H9 (cell line): ENCODE measurements around the gene SLCO4A1. TPM values are rescaled to one million over a fixed set of nuclear protein-coding genes. Genes with fewer than 3 reads are reported as not detected.

Experiments
- DNase-seq: peaks from one replicate; pipeline ENCODE4 v3.0.0-alpha.2; 2017
- H2AFZ ChIP-seq: one replicate; pipeline ENCODE4 v1.6.1; 2013; ENCODE audit warnings: mild to moderate bottlenecking, low read length, control low read depth, moderate library complexity
- H2AK5ac ChIP-seq: 2 replicates; pipeline ENCODE4 v1.6.1; 2013; ENCODE audit warnings: low read length, control low read depth, mixed read lengths; ENCODE audit not compliant: insufficient read length
- H2BK120ac ChIP-seq: one replicate; pipeline ENCODE4 v1.6.1; 2013; ENCODE audit warnings: low read depth, mild to moderate bottlenecking, low read length, control low read depth, inconsistent platforms; ENCODE audit not compliant: poor library complexity, severe bottlenecking
- H2BK12ac ChIP-seq: 2 replicates; pipeline ENCODE4 v1.6.1; 2013; ENCODE audit warnings: low read length, control low read depth, mixed read lengths, low read depth; ENCODE audit not compliant: insufficient read length
- H2BK15ac ChIP-seq: 2 replicates; pipeline ENCODE4 v1.6.1; 2013; ENCODE audit warnings: low read depth, low read length, control low read depth
- H2BK20ac ChIP-seq: one replicate; pipeline ENCODE4 v1.6.1; 2013; ENCODE audit warnings: low read depth, mild to moderate bottlenecking, low read length, control low read depth, inconsistent platforms; ENCODE audit not compliant: poor library complexity, severe bottlenecking
- H2BK5ac ChIP-seq: 2 replicates; pipeline ENCODE4 v1.6.1; 2013; ENCODE audit warnings: low read length, control low read depth, mixed read lengths; ENCODE audit not compliant: insufficient read length
- H3K14ac ChIP-seq: 2 replicates; pipeline ENCODE4 v1.6.1; 2013; ENCODE audit warnings: low read length, control low read depth; ENCODE audit not compliant: insufficient read depth
- H3K18ac ChIP-seq: 2 replicates; pipeline ENCODE4 v1.6.1; 2013; ENCODE audit warnings: low read depth, mild to moderate bottlenecking, mixed read lengths, low read length, control low read depth; ENCODE audit not compliant: insufficient read length
- H3K23ac ChIP-seq: 2 replicates; pipeline ENCODE4 v1.6.1; 2013; ENCODE audit warnings: low read length, control low read depth, mixed read lengths, low read depth; ENCODE audit not compliant: insufficient read length
- H3K23me2 ChIP-seq: 2 replicates; pipeline ENCODE4 v1.6.1; 2013; ENCODE audit warnings: low read depth, mild to moderate bottlenecking, mixed read lengths, low read length, control low read depth; ENCODE audit not compliant: insufficient read length, poor library complexity, severe bottlenecking
- H3K27ac ChIP-seq: 2 replicates; pipeline ENCODE4 v1.5.1; 2013; ENCODE audit warnings: low read length, control low read depth, mixed read lengths, low read depth; ENCODE audit not compliant: insufficient read length
- H3K27me3 ChIP-seq: 2 replicates; pipeline ENCODE4 v1.6.1; 2013; ENCODE audit warnings: low read length, control low read depth, inconsistent platforms; ENCODE audit not compliant: insufficient read depth
- H3K4ac ChIP-seq: 2 replicates; pipeline ENCODE4 v1.6.1; 2013; ENCODE audit warnings: low read depth, mild to moderate bottlenecking, control low read depth, inconsistent platforms, low read length, moderate library complexity
- H3K4me1 ChIP-seq: 2 replicates; pipeline ENCODE4 v1.6.1; 2013; ENCODE audit warnings: low read length, control low read depth, inconsistent platforms; ENCODE audit not compliant: insufficient read depth
- H3K4me2 ChIP-seq: 2 replicates; pipeline ENCODE4 v1.6.1; 2013; ENCODE audit warnings: low read length, control low read depth, mixed read lengths; ENCODE audit not compliant: insufficient read length, insufficient read depth
- H3K56ac ChIP-seq: 2 replicates; pipeline ENCODE4 v1.6.1; 2013; ENCODE audit warnings: low read depth, mild to moderate bottlenecking, mixed read lengths, low read length, control low read depth; ENCODE audit not compliant: insufficient read length
- H3K79me1 ChIP-seq: 2 replicates; pipeline ENCODE4 v1.6.1; 2013; ENCODE audit warnings: low read depth, mild to moderate bottlenecking, moderate library complexity, low read length, control low read depth, inconsistent platforms; ENCODE audit not compliant: insufficient read depth, poor library complexity, severe bottlenecking
- H3K79me2 ChIP-seq: 2 replicates; pipeline ENCODE4 v1.6.1; 2013; ENCODE audit warnings: low read length, control low read depth, inconsistent platforms; ENCODE audit not compliant: insufficient read depth
- H3K9ac ChIP-seq: 2 replicates; pipeline ENCODE4 v1.6.1; 2013; ENCODE audit warnings: low read length, control low read depth, mixed read lengths; ENCODE audit not compliant: insufficient read length; ENCODE audit errors: extremely low read depth
- H3K9me3 ChIP-seq: one replicate; pipeline ENCODE4 v1.6.1; 2013; ENCODE audit warnings: low read depth, low read length, inconsistent platforms; ENCODE audit not compliant: control insufficient read depth
- H3T11ph ChIP-seq: one replicate; pipeline ENCODE4 v1.6.1; 2013; ENCODE audit warnings: mild to moderate bottlenecking, low read length, control low read depth, inconsistent platforms
- H4K20me1 ChIP-seq: one replicate; pipeline ENCODE4 v1.6.1; 2013; ENCODE audit not compliant: control insufficient read depth, insufficient read length, insufficient read depth
- H4K5ac ChIP-seq: 2 replicates; pipeline ENCODE4 v1.6.1; 2013; ENCODE audit warnings: low read depth, mild to moderate bottlenecking, mixed read lengths, low read length, control low read depth; ENCODE audit not compliant: insufficient read length
- H4K8ac ChIP-seq: replicated peaks from 2 replicates; pipeline ENCODE4 v1.6.1; 2013; ENCODE audit warnings: low read length, control low read depth, mixed read lengths, low read depth; ENCODE audit not compliant: insufficient read length
- H4K91ac ChIP-seq: 2 replicates; pipeline ENCODE4 v1.6.1; 2013; ENCODE audit warnings: low read depth, mild to moderate bottlenecking, moderate library complexity, mixed read lengths, low read length, control low read depth; ENCODE audit not compliant: insufficient read length
- H3K27ac Mint-ChIP-seq, 3 experiments: 2 replicates in 2 of 3; 3 replicates in 1 of 3; pipeline ENCODE4 v1.8.0; 2020 to 2021; ENCODE audit warnings: mixed read lengths in 3 of 3, mild to moderate bottlenecking in 1 of 3, moderate library complexity in 1 of 3
- H3K27me3 Mint-ChIP-seq: 2 replicates; pipeline ENCODE4 v1.8.0; 2021; ENCODE audit warnings: low read depth, mild to moderate bottlenecking, moderate library complexity, mixed read lengths
- H3K36me3 Mint-ChIP-seq, 3 experiments: 2 replicates in 2 of 3; 3 replicates in 1 of 3; pipeline ENCODE4 v1.8.0; 2020 to 2021; ENCODE audit warnings: low read depth in 3 of 3, mixed read lengths in 3 of 3; ENCODE audit not compliant: insufficient read depth in 1 of 3
- H3K4me1 Mint-ChIP-seq, 2 experiments: 2 replicates each; pipeline ENCODE4 v1.8.0; 2020; ENCODE audit warnings: mixed read lengths in 2 of 2
- H3K4me3 Mint-ChIP-seq, 2 experiments: 2 replicates in 1 of 2; 3 replicates in 1 of 2; pipeline ENCODE4 v1.8.0; 2020 to 2021; ENCODE audit warnings: mild to moderate bottlenecking in 2 of 2, mixed read lengths in 2 of 2, moderate library complexity in 1 of 2
- H3K9me3 Mint-ChIP-seq, 2 experiments: 2 replicates in 1 of 2; 3 replicates in 1 of 2; pipeline ENCODE4 v1.8.0; 2020; ENCODE audit warnings: mild to moderate bottlenecking in 2 of 2, mixed read lengths in 2 of 2, moderate library complexity in 1 of 2
- CTCF ChIP-seq: fragments of 200-600 bp; sonication (generic); conservative IDR thresholded peaks from 3 replicates; pipeline ENCODE4 v1.8.0; 2021; ENCODE audit warnings: antibody characterized with exemption, mild to moderate bottlenecking
- WGBS: extraction: QIAGEN DNeasy Blood & Tissue Kit; methylation state at CpG from one replicate; pipeline ENCODE4 v1.1.7; 2013; ENCODE audit warnings: missing lambda C conversion rate, low lambda C conversion rate, mixed read lengths; ENCODE audit not compliant: insufficient read length; ENCODE audit errors: extremely low coverage; 5-methylcytosine and 5-hydroxymethylcytosine counted together
- total RNA-seq: library from RNA; stranded (reverse); gene quantifications from 2 replicates; pipeline ENCODE4 v1.2.1, GENCODE V29; 2021

SLCO4A1 gene
- total RNA-seq, 1 experiment from 2014 or later = 9.4 TPM

GRCh38 chr20:62668441-62669027 lies 26.2 kb downstream of the SLCO4A1 start:
- H3K4me1 ChIP-seq = no peaks in the 10 kb centered on the region
- H3K4me1 Mint-ChIP-seq = peaks cover 2 to 3% of the 10 kb centered on the region in 2 experiments
- no peak overlapping the region for H2BK12ac ChIP-seq
- no CpG with 5 or more reads among the region's 13 CpGs for WGBS
- H3K9me3 Mint-ChIP-seq = no peaks in the 10 kb centered on the region
- no peak overlapping the region for H4K91ac ChIP-seq
- H3K23ac ChIP-seq = no peak overlapping the region
- H3K56ac ChIP-seq = no peak overlapping the region
- H3K27ac ChIP-seq = no peak overlapping the region
- no peak overlapping the region for H3K27ac Mint-ChIP-seq
- H3T11ph ChIP-seq = no peak overlapping the region
- H2AFZ ChIP-seq = no peak overlapping the region
- no peaks in the 10 kb centered on the region for H3K79me1 ChIP-seq
- no peaks in the 10 kb centered on the region for H3K27me3 ChIP-seq
- no peak overlapping the region for H4K8ac ChIP-seq
- H3K4me3 Mint-ChIP-seq = no peak overlapping the region; a peak in 1 of 5 replicates
- no peaks in the 10 kb centered on the region for H3K23me2 ChIP-seq
- no peaks in the 10 kb centered on the region for H3K9me3 ChIP-seq
- H2BK120ac ChIP-seq = no peak overlapping the region
- no peak overlapping the region for H2BK15ac ChIP-seq
- DNase-seq = peak; percentile 73
- no peaks in the 10 kb centered on the region for H3K79me2 ChIP-seq
- H3K36me3 Mint-ChIP-seq = peaks cover 0 to 2% (median 0%) of the 10 kb centered on the region in 3 experiments; a peak in 1 of 7 replicates
- H3K18ac ChIP-seq = no peak overlapping the region
- H3K4me2 ChIP-seq = no peak overlapping the region
- no peak overlapping the region for H2BK20ac ChIP-seq
- no peak overlapping the region for H3K14ac ChIP-seq
- H2BK5ac ChIP-seq = no peak overlapping the region
- no peak overlapping the region for H3K9ac ChIP-seq
- TF ChIP-seq CTCF = peak; percentile 85
- H4K20me1 ChIP-seq = no peaks in the 10 kb centered on the region
- H3K27me3 Mint-ChIP-seq = no peaks in the 10 kb centered on the region
- H3K4ac ChIP-seq = no peak overlapping the region
- no peak overlapping the region for H2AK5ac ChIP-seq
- no peak overlapping the region for H4K5ac ChIP-seq
